SW480 (cell line): Measurements from ENCODE around the gene MRNIP.
"Not testable (repeated sequence)": the region's sequence is repeated elsewhere in the genome, so short reads cannot be mapped to it uniquely, and the experiment has no call there.

ENCODE experiments used
- DNase-seq: peaks from one replicate; pipeline ENCODE4 v3.0.0-alpha.2; 2016; ENCODE audit warnings: low spot score

The MRNIP gene

DNA sequence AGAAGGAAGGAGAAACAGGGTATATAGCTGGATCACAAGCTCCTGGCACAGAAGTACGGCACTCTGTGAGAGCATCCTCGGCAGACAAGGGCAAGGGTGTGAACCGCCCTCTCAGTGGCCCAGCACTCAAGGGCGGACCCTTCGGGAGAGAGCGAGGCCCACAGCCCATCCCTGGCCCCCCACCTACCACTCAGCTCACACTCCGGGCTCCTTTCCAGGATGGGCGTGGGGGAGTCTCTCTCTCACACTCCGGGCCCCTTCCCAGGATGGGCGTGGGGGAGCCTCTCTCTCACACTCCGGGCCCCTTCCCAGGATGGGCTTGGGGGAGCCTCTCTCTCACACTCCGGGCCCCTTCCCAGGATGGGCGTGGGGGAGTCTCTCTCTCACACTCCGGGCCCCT, 12.9 kb upstream of the MRNIP start:
- not testable (repeated sequence) for DNase-seq

DNA sequence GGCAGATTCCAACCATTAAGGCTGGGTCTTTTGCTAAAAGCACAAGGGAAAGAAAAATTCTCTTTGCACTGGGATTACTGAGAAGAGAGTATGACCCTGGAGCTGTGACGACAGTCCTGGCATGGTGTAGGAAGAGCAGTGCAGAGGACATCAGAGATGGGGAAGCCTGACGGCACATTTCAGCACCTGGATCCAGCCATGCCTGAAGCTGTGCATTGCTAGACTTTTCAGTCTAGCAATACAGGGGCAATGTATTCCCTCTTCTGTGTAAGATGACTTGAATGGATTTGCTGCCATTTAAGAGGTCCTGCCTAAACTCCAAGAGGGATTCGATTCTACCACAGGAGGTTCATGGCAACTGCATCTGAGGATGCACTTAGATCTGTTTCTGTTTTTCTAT, 12.3 kb upstream of the MRNIP start:
- DNase-seq, result no peak

DNA sequence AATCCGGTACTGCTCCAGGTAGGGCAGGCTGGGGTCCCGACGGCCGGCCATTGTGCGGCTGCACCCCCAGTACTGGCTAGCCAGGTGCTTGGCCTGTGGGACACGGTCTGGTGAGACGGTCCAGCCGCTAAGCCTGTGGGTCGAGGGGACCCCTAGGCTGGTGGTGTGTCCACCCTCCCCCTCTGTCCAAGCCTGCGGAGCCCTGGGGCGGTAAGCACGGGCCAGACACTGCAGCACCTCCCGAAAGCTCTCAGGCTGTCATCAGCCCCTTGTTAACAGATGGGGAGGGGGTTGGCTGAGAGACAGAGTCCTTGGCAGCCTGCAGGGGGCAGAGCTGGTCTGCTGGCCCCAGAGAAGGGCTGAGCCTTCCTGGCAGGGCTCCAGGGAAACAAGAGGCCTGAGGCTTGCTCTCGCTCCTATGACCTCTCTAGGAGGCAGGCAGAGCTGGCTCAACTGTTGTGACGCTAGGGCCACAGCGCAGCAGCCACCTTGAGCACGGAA, 11.8 kb upstream of the MRNIP start:
- DNase-seq, result no peak

DNA sequence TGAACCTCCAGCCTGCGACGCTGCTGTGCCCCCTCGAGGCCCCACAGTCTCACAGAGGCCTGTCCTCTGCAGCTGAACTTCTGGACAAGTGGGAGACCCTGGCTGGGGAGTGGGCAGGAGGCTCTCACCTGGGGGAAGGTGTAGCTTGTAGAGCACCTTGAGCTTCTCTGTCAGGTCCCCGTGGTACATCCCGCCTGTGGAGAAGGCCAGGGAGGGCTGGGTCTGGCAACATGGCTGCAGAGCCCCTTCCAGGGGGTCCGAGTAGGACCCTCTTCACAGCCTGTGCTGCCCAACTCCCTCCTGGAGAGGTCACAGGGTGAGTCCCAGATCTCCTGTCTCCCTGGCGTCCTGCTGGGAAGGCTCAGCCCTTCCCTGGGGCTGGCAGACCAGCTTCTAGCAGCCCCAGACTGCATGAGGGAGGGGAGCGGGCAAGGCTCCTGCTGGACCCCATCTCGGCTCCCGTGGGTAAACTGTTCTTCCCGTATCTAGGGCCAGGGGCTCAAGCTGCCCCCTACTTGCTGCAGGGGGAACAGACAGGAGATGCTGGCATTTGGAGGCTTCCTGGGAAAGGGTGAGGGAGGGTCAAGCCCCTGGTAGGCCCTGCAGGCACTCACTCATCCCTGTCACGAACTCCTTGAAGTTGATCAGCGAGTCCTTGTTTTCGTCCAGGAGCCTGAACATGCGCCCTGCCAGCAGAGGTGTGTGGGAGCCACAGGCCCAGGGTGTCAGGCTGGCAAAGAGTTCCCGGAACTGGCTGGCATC, 11.2 kb upstream of the MRNIP start:
- no peak for DNase-seq

DNA sequence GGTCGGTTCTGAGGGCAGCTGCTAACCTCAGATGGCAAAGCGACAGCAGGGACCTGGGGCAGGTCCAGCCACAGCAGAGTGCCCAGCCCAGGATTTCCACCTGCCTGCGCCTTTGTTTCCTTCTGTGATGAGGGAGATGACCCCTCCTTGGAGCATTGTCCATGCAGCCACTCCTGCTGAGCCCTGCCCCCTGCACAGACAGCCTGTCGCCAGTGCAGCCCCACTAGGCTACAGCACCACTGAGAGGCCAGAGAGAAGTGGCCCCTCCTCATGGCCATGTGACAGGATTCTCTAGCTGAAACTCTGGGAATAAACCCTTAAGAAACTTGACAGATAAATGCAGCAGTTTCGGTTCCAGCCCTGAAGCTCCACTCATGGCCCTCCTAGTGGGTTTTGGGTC, 10.5 kb upstream of the MRNIP start:
- DNase-seq, result no peak

DNA sequence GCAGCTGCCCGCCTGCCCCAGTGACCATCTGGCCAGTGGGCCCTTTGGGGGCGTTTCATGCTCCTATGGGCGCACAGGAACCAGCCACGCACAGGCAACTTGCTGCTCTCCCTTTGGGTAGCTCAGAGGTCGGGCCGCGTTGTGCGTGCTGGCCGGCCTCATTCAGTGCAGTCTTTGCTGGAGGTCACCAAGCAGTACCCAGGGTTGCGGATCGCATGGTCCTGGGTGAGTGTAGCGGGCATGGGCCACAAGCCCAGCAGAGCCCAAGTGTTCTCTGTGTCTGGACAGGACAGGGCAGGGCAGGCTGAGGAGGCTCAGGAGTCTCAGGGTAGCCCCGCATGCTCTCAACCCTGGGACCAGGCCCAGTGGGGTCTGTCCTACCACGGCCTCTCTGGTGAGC, 9.9 kb upstream of the MRNIP start:
- no peak for DNase-seq

DNA sequence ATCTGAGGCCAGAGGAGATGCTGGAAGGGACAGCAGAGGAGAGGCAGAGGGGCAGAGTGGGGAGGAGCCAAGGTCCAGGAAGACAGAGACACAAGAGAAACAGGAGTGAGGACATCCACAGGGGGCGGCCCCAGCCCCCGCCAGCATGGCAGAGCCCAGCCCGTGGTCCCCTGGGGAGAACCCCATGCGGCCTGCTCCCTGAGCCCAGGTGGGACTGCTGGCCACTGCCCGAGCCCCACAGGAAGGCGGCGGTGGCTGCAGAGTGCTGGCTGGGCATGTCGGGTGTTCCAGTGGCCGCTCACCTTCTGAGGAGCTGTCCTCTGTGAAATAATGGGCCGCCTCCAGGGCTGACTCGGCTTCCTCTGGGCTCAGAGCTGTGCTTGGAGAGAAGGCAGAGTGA, 8.9 kb upstream of the MRNIP start:
- no peak for DNase-seq

DNA sequence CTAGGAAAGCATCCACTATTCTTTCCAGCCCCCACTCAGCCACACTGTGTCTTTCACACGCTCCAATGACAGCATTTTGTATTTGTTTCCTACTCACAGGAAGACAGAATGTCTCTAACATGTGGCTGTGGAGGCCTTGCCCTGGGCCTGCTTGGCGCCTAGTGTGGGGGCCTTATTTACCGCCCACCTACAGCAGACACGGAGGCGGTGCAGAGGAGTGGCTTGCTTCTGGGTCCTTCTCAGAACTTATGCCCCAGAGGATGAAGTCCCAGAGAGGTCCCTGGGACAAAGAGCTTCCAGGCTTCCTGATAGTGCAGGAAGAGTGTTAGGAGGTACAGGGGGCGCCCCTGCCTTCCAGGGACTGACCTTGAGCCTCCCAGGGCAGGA, 8.5 kb upstream of the MRNIP start:
- DNase-seq, result no peak

DNA sequence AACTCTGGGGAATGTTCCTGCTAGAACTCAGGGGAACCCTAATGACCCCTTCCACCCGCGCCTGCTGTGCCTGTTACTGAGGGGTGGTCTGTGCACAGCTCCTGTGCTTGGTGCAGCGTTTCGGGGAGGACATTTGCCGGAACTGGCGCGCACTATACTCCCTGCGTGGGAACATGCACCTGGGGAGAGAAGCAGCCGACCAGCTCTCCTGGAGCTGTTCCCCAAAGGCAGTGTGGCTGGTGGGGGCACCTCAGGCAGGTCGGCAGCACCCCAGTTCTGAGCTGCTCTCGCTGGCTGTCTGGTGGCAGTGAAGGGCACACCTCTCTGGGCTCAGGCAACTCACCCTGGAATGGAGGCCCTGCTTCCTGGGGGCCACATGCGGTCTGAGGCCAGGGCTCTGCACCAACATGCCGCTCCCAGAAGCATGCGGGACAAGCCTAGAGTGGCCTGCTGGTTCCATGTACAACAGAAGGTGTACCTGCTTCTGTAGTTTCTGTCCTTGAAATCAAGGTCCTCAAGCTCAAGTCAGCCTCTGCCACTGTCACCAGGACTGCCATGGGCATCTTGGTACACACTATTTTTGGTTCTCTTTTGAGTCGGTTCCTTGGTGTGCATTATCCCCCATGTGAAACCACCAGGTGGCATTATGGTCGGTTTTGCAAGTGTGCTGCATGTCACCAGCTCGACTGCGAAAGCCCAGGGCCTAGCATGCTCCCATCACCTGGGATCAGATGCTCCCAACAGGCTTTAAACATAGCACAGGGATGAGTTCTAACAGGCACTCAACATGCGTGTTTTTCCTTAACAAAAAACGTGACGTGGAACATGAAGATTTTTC, 7.8 kb upstream of the MRNIP start:
- DNase-seq, result no peak

DNA sequence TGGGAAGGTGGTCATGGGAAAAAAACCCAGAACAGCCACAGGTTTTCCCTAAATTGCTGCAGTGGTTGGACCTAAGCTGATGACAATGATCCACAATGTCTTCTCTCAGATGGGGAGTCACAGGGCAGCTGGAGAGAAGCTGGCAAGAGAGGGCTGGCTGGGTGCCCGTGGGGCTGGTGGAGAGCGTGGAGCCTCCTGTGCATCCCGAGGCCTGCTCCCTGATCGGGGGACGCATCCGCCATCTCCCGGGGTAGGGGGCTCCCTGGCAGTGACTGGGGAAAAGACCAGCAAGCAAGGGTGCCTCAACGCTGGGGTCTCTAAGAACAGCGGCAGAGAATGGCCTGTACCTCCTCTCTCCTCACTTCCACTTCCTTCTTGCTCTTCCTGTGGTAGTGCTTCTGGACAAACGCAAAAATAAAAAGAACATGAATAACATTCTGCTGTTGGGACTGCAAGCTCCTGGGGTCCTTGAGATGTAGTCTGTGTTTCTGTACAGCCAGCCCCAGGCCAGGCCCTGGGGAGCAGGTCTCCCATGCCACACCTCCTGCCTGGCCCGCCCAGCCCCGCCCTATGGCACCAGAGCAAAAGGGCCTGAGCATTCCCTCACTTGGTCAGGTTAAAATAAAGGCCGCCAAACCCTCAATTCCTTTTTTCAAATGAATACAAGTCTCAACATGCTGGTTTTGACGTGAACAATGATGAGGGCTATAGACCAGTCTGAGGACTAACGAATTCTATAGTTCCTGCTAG, 7.0 kb upstream of the MRNIP start:
- no peak for DNase-seq

DNA sequence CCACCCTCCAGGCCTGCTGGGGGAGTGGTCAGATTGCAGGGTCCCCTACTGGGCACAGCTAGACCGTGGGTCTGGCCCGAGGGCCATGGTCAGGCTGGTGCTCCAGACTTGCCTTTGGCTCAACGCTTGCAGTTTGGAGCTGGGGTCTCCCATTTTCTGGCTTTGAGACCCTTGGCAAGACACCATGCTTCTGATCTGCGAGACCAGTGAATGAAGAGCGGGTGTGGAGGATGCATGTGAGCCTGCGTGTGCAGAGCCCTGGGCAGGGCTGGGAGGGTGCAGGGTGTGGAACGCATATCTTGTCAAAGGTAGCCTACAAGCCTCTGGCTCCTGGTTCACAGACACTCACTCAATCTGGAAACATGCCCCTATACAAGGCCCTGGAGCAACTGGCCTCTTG, 6.1 kb upstream of the MRNIP start:
- no peak for DNase-seq

DNA sequence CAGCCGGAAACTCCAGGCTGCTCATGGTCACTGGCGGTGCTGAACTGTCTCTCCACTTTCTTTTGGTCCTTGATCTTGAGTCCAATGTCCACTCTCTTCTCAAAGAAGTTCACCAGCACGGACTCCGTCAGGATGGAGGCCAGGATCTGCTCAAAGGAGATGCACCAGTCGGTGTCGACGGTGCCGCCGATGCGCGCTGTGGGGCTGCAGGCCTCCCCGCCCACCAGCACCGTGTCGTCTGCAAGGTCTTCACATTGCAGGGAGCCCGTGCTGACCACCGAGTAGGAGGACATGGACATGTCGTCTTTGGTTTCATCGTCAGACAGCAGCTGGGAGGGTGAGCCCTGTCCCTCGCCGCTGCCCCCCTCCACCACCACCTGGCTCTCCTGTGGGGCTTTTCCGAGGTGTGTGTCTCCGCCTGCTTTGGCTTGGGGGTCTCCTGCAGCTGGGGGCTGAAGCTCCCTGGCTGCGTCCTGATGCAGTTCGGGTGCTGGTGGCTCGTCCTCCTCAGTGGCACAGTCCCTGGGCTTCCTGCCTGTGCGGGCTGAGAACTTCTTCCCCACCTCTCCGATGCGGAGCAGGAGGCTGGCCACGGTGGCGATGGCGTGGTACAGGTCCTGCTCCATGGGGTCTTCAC, 5.0 kb upstream of the MRNIP start:
- DNase-seq, result no peak

DNA sequence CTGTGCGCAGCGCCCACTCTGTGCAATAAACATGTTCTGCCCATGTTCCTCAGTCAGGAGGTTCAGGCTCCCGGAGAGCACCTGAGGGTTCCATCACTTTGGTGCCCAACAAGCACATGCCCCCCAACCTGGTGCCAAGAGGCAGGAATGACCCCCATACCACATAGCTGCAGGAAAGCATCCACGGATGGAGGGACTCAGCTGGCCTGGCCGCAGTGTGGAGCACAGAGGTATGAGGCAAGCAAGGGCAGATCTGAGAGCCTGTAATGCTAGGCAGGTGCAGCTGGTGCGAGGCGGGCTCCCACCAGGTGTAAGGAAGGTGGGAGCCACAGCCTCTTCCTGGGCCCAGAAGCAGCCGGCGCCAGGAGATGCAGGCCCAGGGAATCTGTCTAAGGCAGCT, 4.3 kb upstream of the MRNIP start:
- no peak for DNase-seq

DNA sequence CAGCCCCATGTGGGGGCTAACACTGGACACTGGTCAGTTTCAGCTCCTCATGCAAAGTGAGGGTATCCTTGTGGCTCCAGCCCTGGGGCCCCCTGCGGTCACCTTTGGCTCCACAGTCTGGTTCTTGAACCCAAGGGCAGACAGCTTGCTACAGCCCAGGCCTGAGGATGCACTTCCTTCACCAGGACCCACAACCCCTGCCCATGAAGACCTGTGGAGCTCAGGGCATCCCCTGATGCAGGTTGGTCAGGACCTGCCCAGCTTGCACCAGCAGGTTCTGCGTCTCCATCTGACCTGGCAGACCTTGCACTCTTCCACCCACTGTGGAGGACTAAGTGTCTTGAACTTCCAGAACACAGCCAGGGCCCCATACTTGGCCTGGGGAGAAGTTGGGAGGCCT, 3.7 kb upstream of the MRNIP start:
- no peak for DNase-seq

DNA sequence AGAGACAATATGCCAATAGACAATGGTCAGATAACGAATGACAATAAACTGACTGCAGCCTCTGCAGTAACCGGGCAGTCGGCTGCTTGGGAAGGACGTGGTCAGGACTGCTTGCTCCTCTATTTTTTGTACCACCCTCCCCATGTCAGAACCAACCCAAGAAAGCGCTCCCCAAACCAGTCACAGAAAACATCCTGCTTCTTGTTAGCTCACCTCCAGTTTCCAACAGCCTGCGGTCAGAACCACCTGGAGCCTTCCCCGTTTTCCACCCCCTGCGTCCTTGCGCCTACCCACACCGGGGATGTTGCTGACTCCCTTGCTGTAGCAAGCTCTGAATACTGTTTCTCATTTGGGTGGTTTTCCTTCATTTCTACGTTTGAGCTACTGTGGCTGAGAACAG, 1.7 kb upstream of the MRNIP start:
- no peak for DNase-seq

DNA sequence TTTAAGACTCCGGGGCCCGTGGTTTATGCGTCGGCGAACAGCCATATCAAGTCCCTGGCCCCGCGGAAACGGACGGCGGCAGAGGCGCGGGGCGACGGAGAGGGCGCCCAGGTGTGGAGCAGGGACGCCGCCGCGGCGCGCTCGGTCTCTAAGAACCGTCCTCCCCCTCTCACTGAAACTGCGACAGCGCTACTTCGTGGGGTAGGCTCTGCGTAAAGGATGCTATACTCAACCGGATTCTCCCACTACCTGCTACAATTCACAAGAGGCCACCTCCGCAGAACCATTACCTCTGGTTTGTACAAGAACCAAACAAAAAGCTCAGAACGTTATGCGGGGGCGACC, 404 bp downstream of the MRNIP start:
- peak; percentile 70 for DNase-seq

DNA sequence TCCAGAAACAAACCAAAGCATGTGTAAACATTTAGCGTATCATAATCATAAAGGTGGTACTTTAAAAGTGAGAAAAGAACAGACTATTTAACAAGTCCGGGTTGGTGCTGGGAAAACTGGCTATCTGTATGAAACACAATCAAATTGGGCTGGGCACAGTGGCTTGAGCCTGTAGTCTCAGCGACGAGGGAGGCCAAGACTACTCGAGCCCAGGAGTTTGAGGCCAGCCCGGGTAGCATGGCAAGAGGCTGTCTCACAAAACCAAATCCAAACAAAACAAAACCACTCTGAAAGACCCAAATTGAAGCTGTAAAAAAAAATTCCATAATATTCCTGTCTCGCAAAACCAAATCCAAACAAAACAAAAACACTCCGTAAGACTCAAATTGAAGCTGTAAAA, 4.3 kb downstream of the MRNIP start:
- DNase-seq, result no peak

DNA sequence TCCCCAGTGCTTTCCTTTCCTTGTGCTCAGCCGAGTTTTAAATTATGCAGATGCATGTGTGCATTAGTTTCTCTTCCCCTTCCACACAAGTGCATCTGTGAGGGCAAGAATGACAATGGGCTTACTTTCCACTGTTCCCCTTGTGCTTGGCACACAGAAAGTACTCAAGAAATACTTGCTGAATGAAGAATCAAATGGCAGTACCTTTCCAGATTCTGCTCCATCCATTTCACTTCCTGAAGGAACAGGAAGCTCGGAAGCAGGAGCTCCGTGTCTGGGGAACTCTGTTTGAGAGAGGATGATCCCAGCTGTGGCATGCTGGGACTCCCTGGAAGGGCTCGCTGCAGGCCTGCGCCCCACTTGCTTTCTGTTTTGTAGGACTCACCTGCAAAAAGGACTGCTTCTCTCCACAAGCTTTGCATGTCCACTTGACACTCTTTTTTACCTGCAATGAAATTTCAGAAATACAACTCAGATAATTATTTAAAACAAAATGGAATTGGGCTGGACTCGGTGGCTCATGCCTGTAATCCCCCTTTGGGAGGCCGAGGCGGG, 5.5 kb downstream of the MRNIP start:
- no peak for DNase-seq

DNA sequence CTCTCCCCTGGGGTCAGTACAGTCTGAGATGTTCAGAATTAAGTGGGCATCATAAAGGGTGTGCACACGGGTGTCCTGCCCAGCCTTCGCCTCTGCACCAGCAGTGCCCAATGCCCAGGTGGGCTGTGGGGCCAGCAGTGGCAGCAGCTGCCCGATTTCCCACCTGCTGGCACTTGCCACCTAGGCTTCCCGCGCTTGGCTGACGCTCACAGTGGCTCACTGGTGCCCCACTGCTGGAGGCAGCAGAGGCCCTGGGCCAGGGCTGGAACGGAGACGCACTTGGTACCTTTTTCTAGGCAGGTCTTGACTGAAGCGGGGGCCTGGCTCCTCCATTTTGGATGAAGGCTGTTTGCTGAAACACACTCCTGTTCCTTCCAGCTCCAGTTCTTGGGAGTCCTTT, 17.0 kb downstream of the MRNIP start:
- no peak for DNase-seq

DNA sequence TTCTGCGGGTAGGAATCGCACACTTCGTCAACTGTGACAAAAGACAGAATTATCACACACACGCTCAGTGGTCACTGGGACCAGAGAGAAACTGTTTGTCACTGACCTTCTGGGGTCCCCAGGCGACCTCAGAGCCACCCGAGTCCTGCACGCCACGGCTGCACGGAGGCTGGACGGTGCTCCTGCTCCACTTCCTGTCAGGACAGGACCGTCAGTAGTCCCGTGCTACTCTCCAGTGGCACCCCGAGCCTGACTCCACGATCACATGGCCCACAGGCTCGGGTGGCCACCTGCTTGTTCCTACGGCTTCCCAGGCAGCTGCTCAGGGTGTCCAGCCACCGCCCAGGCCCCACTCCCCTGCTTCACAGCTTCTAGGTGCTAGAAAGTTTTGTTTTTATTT, 17.9 kb downstream of the MRNIP start:
- no peak for DNase-seq

DNA sequence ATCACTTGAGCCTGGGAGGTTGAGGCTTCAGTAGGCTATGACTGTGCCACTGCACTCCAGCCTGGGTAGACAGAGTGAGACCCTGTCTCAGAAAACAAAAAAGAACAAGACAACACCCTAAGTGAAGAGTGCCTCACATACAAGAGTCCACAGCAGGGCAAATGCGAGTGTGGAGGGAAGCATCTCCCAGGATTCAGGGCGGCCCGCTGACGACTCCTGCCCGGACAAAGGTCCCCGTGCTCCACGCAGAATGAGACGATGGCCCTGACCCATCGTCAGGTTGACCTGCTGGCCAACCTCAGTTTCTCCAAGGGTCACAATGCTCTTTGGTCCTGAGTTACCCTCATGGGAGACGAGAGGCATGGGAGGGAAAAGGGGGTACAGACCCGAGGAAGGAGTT, 18.3 kb downstream of the MRNIP start:
- DNase-seq, result no peak
